IMR-90 (cell line): Measurements from ENCODE around the gene BBS7.

Experiments
- MXI1 ChIP-seq: IDR thresholded peaks from 2 replicates; pipeline ENCODE4 v1.6.1; 2012; ENCODE audit warnings: low read depth, mild to moderate bottlenecking, low read length, moderate library complexity, borderline replicate concordance
- NFE2L2 ChIP-seq: fragments of 150-350 bp; IDR thresholded peaks from 2 replicates; pipeline ENCODE4 v1.6.1; 2016; ENCODE audit warnings: low read depth, mild to moderate bottlenecking, low read length
- POLR2A ChIP-seq: IDR thresholded peaks from 2 replicates; pipeline ENCODE4 v1.6.1; 2012; ENCODE audit warnings: mild to moderate bottlenecking, low read depth, low read length
- RCOR1 ChIP-seq: IDR thresholded peaks from 2 replicates; pipeline ENCODE4 v1.6.1; 2012; ENCODE audit warnings: mild to moderate bottlenecking, low read length, improper control_type of control experiment; ENCODE audit not compliant: insufficient replicate concordance
- SMC3 ChIP-seq: fragments of 150-350 bp; IDR thresholded peaks from 2 replicates; pipeline ENCODE4 v1.6.1; 2016; ENCODE audit warnings: low read depth, mild to moderate bottlenecking, antibody characterized with exemption, low read length, moderate library complexity
- TF ChIP-seq, protein P1 (sequence below): conservative IDR thresholded peaks from 2 replicates; pipeline ENCODE4 v1.5.1; 2012; ENCODE audit warnings: mild to moderate bottlenecking, low read depth, low read length, improper control_type of control experiment
- TF ChIP-seq, protein P2 (sequence below): fragments of 150-350 bp; IDR thresholded peaks from 2 replicates; pipeline ENCODE4 v1.6.1; 2017; ENCODE audit warnings: mild to moderate bottlenecking, antibody characterized with exemption, low read length, low read depth

DNA sequence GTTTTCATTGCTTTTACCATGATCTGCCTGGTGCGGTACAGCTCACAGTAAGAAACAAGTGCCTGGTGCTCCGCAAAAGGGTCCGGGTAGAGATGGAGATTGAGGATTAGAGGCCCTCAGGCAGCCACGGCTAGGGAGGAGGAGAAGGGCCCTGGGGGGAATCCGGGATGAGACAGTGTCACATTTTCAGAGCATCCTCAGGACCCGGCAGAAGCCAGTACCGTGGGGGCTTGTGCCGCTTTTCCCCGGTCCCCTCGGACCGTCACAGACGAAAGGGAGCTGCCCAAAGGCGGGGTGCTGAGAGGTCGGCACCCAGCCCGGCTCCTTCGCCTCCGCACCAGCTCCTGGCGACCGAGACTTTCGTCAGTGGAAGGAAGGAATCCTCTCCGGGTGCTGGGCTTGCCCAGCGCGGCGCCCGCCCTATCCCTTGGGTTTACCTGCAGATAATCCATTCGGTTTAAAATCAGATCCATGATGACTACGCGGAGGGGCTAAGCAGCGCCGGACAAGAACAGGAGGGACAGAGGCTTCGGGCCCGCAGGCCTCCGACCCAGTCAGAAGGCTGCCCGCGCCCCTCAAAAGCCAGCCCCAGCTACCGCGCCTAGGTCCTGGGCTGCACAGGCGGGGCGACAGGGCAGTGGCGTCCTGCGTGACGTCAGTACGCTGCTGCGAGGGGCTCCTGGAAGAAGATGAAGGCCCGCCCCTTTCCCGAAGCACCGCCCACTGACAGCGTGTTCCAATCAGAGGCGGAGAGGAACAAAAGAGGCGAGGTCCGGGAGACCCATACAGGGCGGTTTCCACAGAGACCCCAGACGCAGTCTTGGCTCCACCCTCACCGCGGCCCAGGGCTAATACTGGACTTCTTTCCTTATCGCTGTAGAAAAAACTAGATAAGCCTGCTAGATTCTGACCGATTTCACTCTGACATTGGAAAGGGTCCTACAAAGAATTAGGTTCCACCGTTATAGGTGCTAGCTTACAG is at the start of gene BBS7:
- TF ChIP-seq MXI1 = no peak
- TF ChIP-seq, protein P1, sequence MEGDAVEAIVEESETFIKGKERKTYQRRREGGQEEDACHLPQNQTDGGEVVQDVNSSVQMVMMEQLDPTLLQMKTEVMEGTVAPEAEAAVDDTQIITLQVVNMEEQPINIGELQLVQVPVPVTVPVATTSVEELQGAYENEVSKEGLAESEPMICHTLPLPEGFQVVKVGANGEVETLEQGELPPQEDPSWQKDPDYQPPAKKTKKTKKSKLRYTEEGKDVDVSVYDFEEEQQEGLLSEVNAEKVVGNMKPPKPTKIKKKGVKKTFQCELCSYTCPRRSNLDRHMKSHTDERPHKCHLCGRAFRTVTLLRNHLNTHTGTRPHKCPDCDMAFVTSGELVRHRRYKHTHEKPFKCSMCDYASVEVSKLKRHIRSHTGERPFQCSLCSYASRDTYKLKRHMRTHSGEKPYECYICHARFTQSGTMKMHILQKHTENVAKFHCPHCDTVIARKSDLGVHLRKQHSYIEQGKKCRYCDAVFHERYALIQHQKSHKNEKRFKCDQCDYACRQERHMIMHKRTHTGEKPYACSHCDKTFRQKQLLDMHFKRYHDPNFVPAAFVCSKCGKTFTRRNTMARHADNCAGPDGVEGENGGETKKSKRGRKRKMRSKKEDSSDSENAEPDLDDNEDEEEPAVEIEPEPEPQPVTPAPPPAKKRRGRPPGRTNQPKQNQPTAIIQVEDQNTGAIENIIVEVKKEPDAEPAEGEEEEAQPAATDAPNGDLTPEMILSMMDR = no peak
- no peak for TF ChIP-seq RCOR1
- TF ChIP-seq POLR2A = 0 out of 2 replicates have a peak, but pooled peaks have one; percentile 54
- TF ChIP-seq, protein P2, sequence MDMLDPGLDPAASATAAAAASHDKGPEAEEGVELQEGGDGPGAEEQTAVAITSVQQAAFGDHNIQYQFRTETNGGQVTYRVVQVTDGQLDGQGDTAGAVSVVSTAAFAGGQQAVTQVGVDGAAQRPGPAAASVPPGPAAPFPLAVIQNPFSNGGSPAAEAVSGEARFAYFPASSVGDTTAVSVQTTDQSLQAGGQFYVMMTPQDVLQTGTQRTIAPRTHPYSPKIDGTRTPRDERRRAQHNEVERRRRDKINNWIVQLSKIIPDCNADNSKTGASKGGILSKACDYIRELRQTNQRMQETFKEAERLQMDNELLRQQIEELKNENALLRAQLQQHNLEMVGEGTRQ = no peak
- no peak for TF ChIP-seq NFE2L2
- TF ChIP-seq SMC3 = no peak
